ENCODE results near the gene TTL. TPM values are rescaled to one million over a fixed set of nuclear protein-coding genes. Genes with fewer than 3 reads are reported as not detected.

Gene TTL
- total RNA-seq, 1 experiment from 2014 or later: 58.9 TPM

DNA sequence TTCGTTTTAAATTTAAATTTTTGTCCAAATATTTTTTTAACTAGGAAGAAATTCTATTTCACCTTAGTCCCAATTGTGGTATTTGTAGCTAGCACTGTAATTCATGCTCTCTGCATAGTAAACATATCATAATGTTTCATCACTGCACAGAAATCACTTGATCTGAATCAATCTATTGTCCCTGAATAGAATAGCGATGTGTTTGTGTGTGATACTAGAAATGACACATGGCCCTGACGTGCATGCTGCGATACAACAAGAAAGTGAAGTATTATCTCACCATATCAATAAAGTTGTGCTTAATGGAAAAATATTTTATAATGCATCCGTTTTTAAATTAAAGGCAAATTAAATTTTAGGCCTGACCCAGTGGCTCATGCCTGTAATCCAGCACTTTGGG lies 10.0 kb downstream of the TTL start:
- H2BK120ac ChIP-seq (ENCODE audit: low read depth, low read length, poor library complexity, severe bottlenecking): no peak overlapping the region
- no peak overlapping the region for H4K5ac ChIP-seq (ENCODE audit: insufficient read length, low read depth, low read length)
- no peak overlapping the region for H3K23ac ChIP-seq (ENCODE audit: insufficient read length, low read depth, low read length)
- H2AFZ ChIP-seq (ENCODE audit: low read length): no peak overlapping the region
- no peak overlapping the region for H3K4me2 ChIP-seq (ENCODE audit: insufficient read depth, insufficient read length, low read length)
- no peak overlapping the region for H3K18ac ChIP-seq (ENCODE audit: insufficient read length, low read depth, low read length)
- no peak overlapping the region for H2BK20ac ChIP-seq (ENCODE audit: low read depth, low read length, poor library complexity, severe bottlenecking)
- no peaks in the 10 kb centered on the region for H4K20me1 ChIP-seq (ENCODE audit: control insufficient read depth, insufficient read depth, insufficient read length)
- Mint-ChIP-seq H3K36me3 (ENCODE audit: insufficient read depth in 1 of 3, low read depth in 3 of 3) (peaks cover 7 to 29% (median 20%) of the 10 kb centered on the region in 3 experiments; a peak in 6 of 7 replicates), H3K4me1 (peaks cover 0 to 5% of the 10 kb centered on the region in 2 experiments; a peak in 2 of 4 replicates), H3K9me3 (no peaks in the 10 kb centered on the region), H3K4me3 (no peak overlapping the region), H3K27ac (0 out of 7 replicates have a peak overlapping the region, but pooled peaks of 1 of the 3 experiments have one; percentile 10), H3K27me3 (ENCODE audit: low read depth) (no peaks in the 10 kb centered on the region)
- no peak overlapping the region for H2BK15ac ChIP-seq (ENCODE audit: low read depth, low read length)
- no peak overlapping the region for H2AK5ac ChIP-seq (ENCODE audit: insufficient read length, low read length)
- H4K91ac ChIP-seq (ENCODE audit: insufficient read length, low read depth, low read length): no peak overlapping the region
- no peak overlapping the region for H3K9ac ChIP-seq (ENCODE audit: extremely low read depth, insufficient read length, low read length)
- WGBS (ENCODE audit: extremely low coverage, insufficient read length, low lambda C conversion rate): no CpG with 5 or more reads among the region's 5 CpGs
- H3K56ac ChIP-seq (ENCODE audit: insufficient read length, low read depth, low read length): no peak overlapping the region
- H3K4me1 ChIP-seq (ENCODE audit: insufficient read depth, low read length): no peaks in the 10 kb centered on the region
- H3K14ac ChIP-seq (ENCODE audit: insufficient read depth, low read length): no peak overlapping the region
- no peak overlapping the region for H3K4ac ChIP-seq (ENCODE audit: low read depth, low read length)
- H3K79me2 ChIP-seq (ENCODE audit: insufficient read depth, low read length): no peaks in the 10 kb centered on the region; the same call in 1 of the 2 replicates
- no peak overlapping the region for H2BK5ac ChIP-seq (ENCODE audit: insufficient read length, low read length)
- H3K9me3 ChIP-seq (ENCODE audit: control insufficient read depth, low read depth, low read length): no peaks in the 10 kb centered on the region
- H3K79me1 ChIP-seq (ENCODE audit: insufficient read depth, low read depth, low read length, poor library complexity, severe bottlenecking): peaks cover 5% of the 10 kb centered on the region
- H2BK12ac ChIP-seq (ENCODE audit: insufficient read length, low read depth, low read length): no peak overlapping the region
- no peak overlapping the region for H3K27ac ChIP-seq (ENCODE audit: insufficient read length, low read depth, low read length)
- no peak overlapping the region for H3T11ph ChIP-seq (ENCODE audit: low read length)
- H3K23me2 ChIP-seq (ENCODE audit: insufficient read length, low read depth, low read length, poor library complexity, severe bottlenecking): no peaks in the 10 kb centered on the region
- H3K27me3 ChIP-seq (ENCODE audit: insufficient read depth, low read length): no peaks in the 10 kb centered on the region
- TF ChIP-seq, protein P1, sequence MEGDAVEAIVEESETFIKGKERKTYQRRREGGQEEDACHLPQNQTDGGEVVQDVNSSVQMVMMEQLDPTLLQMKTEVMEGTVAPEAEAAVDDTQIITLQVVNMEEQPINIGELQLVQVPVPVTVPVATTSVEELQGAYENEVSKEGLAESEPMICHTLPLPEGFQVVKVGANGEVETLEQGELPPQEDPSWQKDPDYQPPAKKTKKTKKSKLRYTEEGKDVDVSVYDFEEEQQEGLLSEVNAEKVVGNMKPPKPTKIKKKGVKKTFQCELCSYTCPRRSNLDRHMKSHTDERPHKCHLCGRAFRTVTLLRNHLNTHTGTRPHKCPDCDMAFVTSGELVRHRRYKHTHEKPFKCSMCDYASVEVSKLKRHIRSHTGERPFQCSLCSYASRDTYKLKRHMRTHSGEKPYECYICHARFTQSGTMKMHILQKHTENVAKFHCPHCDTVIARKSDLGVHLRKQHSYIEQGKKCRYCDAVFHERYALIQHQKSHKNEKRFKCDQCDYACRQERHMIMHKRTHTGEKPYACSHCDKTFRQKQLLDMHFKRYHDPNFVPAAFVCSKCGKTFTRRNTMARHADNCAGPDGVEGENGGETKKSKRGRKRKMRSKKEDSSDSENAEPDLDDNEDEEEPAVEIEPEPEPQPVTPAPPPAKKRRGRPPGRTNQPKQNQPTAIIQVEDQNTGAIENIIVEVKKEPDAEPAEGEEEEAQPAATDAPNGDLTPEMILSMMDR (conservative IDR thresholded peaks at IDR 0.05): no peak
- no peak for DNase-seq
- H4K8ac ChIP-seq (replicated peaks; ENCODE audit: insufficient read length, low read depth, low read length): no peak overlapping the region

Measured in H9 (cell line).